Fibroblast of lung (primary cell): ENCODE results near the gene MAPT. TPM values are rescaled to one million over a fixed set of nuclear protein-coding genes. Genes with fewer than 3 reads are reported as not detected.

Experiments used
- DNase-seq, 2 donors: peaks; one replicate each; pipeline versions ENCODE4 v3.0.0 to v3.0.0-alpha.2; 2010; ENCODE audit warnings: low read depth in 2 of 2
- H2AFZ ChIP-seq: 2 replicates; pipeline ENCODE4 v1.5.1; 2012; ENCODE audit warnings: low read length, control low read depth, inconsistent platforms
- H3K27ac ChIP-seq: 2 replicates; pipeline ENCODE4 v1.5.1; 2011; ENCODE audit warnings: low read length, control low read depth; ENCODE audit not compliant: insufficient read depth
- H3K27me3 ChIP-seq: 2 replicates; pipeline ENCODE4 v1.5.1; 2011; ENCODE audit warnings: mild to moderate bottlenecking, low read length; ENCODE audit not compliant: control insufficient read depth, insufficient read depth
- H3K36me3 ChIP-seq: 2 replicates; pipeline ENCODE4 v1.5.1; 2011; ENCODE audit warnings: low read length; ENCODE audit not compliant: control insufficient read depth, insufficient read depth
- H3K4me1 ChIP-seq: 2 replicates; pipeline ENCODE4 v1.5.1; 2011; ENCODE audit warnings: low read length; ENCODE audit not compliant: control insufficient read depth, insufficient read depth; ENCODE audit errors: extremely low read depth
- H3K4me2 ChIP-seq: 2 replicates; pipeline ENCODE4 v1.5.1; 2011; ENCODE audit warnings: low read length, control low read depth; ENCODE audit not compliant: insufficient read depth; ENCODE audit errors: extremely low read depth
- H3K4me3 ChIP-seq, 4 experiments: fragments of 200-600 bp in 1 of 4; sonication (generic) in 1 of 4; replicated peaks in 1 of 4; 2 replicates each; pipeline ENCODE4 v1.5.1; 2011 to 2016; ENCODE audit warnings: low read length in 4 of 4, low read depth in 3 of 4, mild to moderate bottlenecking in 3 of 4, control low read depth in 2 of 4, inconsistent platforms in 1 of 4, mixed read lengths in 1 of 4; ENCODE audit not compliant: insufficient read depth in 1 of 4; ENCODE audit errors: control extremely low read depth in 1 of 4
- H3K79me2 ChIP-seq: 2 replicates; pipeline ENCODE4 v1.5.1; 2012; ENCODE audit warnings: mild to moderate bottlenecking, low read length, inconsistent platforms; ENCODE audit not compliant: control insufficient read depth, insufficient read depth
- H3K9ac ChIP-seq: 2 replicates; pipeline ENCODE4 v1.5.1; 2011; ENCODE audit warnings: mild to moderate bottlenecking, low read length, control low read depth; ENCODE audit not compliant: insufficient read depth
- H3K9me3 ChIP-seq: 2 replicates; pipeline ENCODE4 v1.5.1; 2012; ENCODE audit warnings: low read depth, low read length; ENCODE audit not compliant: control insufficient read depth, insufficient read depth
- H4K20me1 ChIP-seq: 2 replicates; pipeline ENCODE4 v1.5.1; 2011; ENCODE audit warnings: low read length; ENCODE audit not compliant: control insufficient read depth, insufficient read depth; ENCODE audit errors: extremely low read depth
- EZH2 ChIP-seq: IDR thresholded peaks from 2 replicates; pipeline ENCODE4 v1.5.1; 2012; ENCODE audit warnings: low read length, control low read depth, mild to moderate bottlenecking; ENCODE audit errors: missing control alignments
- polyA plus RNA-seq, 2 donors: library from polyadenylated mRNA; depleted of rRNA in 1 of 2; stranded (reverse) in 1 of 2; unstranded in 1 of 2; fragments of >200 nt; gene quantifications; 2 replicates each; pipeline ENCODE4 v1.2.1, GENCODE V29; 2011 to 2012; ENCODE audit warnings: missing spikeins in 1 of 2
- total RNA-seq: library from RNA; depleted of rRNA; stranded (reverse); fragments of >200 nt; gene quantifications from 2 replicates; pipeline ENCODE4 v1.2.1, GENCODE V29; 2014
- TF ChIP-seq, protein P1 (sequence below), 2 donors: IDR thresholded peaks in 1 of 2; conservative IDR thresholded peaks in 1 of 2; 1 replicate in 1 of 2; 2 replicates in 1 of 2; pipeline ENCODE4 v1.5.1; 2011 to 2012; ENCODE audit warnings: low read length in 2 of 2, control low read depth in 1 of 2, inconsistent platforms in 1 of 2, low read depth in 1 of 2, mild to moderate bottlenecking in 1 of 2

The MAPT gene
- total and polyA plus RNA-seq, 2 donors (not counting 1 experiment from before 2014, with no cell fraction given): 0.09 to 0.50 TPM

- no peaks in the 10 kb centered on the region for H3K4me1 ChIP-seq
- no peak overlapping the region for H3K4me2 ChIP-seq
- no peak overlapping the region for H3K4me3 ChIP-seq
- H2AFZ ChIP-seq: no peak overlapping the region
- H3K36me3 ChIP-seq: no peaks in the 10 kb centered on the region
- H3K27me3 ChIP-seq: peaks cover 6% of the 10 kb centered on the region
- H3K9ac ChIP-seq: no peak overlapping the region
- H4K20me1 ChIP-seq: no peaks in the 10 kb centered on the region
- H3K79me2 ChIP-seq: no peaks in the 10 kb centered on the region
- DNase-seq: no peak
- H3K27ac ChIP-seq: no peak overlapping the region
- TF ChIP-seq, protein P1, sequence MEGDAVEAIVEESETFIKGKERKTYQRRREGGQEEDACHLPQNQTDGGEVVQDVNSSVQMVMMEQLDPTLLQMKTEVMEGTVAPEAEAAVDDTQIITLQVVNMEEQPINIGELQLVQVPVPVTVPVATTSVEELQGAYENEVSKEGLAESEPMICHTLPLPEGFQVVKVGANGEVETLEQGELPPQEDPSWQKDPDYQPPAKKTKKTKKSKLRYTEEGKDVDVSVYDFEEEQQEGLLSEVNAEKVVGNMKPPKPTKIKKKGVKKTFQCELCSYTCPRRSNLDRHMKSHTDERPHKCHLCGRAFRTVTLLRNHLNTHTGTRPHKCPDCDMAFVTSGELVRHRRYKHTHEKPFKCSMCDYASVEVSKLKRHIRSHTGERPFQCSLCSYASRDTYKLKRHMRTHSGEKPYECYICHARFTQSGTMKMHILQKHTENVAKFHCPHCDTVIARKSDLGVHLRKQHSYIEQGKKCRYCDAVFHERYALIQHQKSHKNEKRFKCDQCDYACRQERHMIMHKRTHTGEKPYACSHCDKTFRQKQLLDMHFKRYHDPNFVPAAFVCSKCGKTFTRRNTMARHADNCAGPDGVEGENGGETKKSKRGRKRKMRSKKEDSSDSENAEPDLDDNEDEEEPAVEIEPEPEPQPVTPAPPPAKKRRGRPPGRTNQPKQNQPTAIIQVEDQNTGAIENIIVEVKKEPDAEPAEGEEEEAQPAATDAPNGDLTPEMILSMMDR (conservative IDR thresholded peaks at IDR 0.05 in 1 of 2, IDR thresholded peaks at IDR 0.05 in 1 of 2; ENCODE audit: low read depth in 1 of 2, low read length in 2 of 2): no peak
- no peak for TF ChIP-seq EZH2
- no peaks in the 10 kb centered on the region for H3K9me3 ChIP-seq
Observed at GRCh38 chr17:45977506-45977824, 83.1 kb downstream of the MAPT start.

DNA sequence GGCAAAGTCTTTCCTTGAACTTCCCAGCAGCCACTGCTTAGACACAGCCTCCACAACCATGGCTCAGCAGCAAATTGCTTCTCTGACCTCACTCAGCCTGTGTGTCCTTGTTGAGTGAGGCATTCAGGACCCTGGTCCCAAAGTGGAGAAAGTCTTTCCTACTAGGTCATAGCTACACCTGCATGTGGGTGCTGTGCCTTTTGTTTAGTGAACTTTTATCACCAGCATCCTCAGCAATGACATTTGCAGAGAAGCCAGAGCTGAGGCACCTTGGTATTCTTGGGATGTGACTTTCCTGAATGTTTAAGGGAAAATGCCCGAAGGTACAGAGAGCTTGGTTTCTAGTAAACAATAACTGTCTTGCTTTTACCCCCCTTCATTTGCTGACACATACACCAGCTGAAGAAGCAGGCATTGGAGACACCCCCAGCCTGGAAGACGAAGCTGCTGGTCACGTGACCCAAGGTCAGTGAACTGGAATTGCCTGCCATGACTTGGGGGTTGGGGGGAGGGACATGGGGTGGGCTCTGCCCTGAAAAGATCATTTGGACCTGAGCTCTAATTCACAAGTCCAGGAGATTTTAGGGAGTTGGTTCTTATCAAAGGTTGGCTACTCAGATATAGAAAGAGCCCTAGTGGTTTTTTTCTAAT is 83.7 kb downstream of the MAPT start:
- Histone ChIP-seq H3K4me1 (no peaks in the 10 kb centered on the region), H3K27ac (no peak overlapping the region), H3K9me3 (no peaks in the 10 kb centered on the region), H3K4me2 (no peak overlapping the region), H3K27me3 (peaks cover 6% of the 10 kb centered on the region), H2AFZ (no peak overlapping the region), H3K9ac (no peak overlapping the region), H4K20me1 (no peaks in the 10 kb centered on the region), H3K79me2 (no peaks in the 10 kb centered on the region), H3K36me3 (no peaks in the 10 kb centered on the region), H3K4me3 (no peak overlapping the region)
- TF ChIP-seq EZH2: no peak
- TF ChIP-seq, protein P1 (conservative IDR thresholded peaks at IDR 0.05 in 1 of 2, IDR thresholded peaks at IDR 0.05 in 1 of 2; ENCODE audit: low read depth in 1 of 2, low read length in 2 of 2): no peak
- no peak for DNase-seq

- Histone ChIP-seq H2AFZ (no peak overlapping the region), H3K27ac (no peak overlapping the region), H4K20me1 (no peaks in the 10 kb centered on the region), H3K36me3 (no peaks in the 10 kb centered on the region), H3K79me2 (no peaks in the 10 kb centered on the region), H3K4me2 (no peak overlapping the region), H3K4me1 (no peaks in the 10 kb centered on the region), H3K27me3 (peaks cover 6% of the 10 kb centered on the region), H3K9ac (no peak overlapping the region), H3K9me3 (no peaks in the 10 kb centered on the region), H3K4me3 (no peak overlapping the region)
- DNase-seq: no peak
- TF ChIP-seq, protein P1 (conservative IDR thresholded peaks at IDR 0.05 in 1 of 2, IDR thresholded peaks at IDR 0.05 in 1 of 2; ENCODE audit: low read depth in 1 of 2, low read length in 2 of 2): no peak
- no peak for TF ChIP-seq EZH2
Observed at GRCh38 chr17:45979137-45979536, 84.8 kb downstream of the MAPT start.
